NCI-H526 treated with DMSO at 0.1 percent for 48 hours (cell line): ENCODE measurements around the gene PIN1.
"Not testable (repeated sequence)": the region's sequence is repeated elsewhere in the genome, so short reads cannot be mapped to it uniquely, and the experiment has no call there.

Source experiments
- DNase-seq: peaks from one replicate; lab custom pipeline; 2025; lab: John Stamatoyannopoulos, UW

Gene PIN1

DNA sequence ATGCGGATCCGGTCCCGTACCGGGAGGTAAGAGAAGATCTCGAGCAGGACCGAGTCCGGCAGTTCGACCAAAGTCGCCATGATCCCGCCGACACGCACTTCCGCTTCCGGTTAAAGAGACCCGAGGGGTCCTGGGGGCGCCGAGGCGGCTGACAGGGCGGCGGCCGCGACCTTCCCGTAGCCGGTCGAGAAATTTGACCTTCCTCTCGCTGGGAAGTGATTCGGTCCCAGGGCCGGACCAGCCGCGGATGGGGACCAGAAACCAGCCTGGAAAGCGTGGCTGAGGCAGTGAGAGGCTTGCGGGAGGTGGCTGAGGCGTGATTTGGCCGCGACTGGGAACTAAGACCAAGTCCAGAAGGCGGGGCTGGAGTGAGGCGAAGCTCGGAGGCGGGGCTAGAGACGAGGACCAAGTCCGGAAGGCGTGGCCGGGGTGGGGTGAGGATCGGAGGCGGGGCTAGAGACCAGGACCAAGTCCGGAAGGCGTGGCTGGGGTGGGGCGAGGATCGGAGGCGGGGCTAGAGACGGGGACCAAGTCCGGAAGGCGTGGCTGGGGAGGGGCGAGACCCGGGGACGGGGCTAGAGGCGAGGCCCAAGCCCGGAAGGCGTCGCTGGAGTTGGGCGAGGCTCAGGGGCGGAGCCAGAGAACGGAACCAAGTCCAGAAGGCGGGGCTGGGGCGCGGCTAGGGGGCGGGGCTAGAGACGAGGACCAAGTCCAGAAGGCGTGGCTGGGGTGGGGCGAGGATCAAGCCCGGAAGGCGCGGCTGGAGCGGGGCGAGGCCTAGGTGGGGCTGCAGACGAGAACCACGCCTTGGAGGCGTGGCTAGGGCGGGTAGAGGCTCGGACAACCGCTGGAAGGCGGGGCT, 16.2 kb upstream of the PIN1 start, which contains the start of gene FBXL12:
Gene FBXL12 (minus strand): TSS at position 346 of the 862 bp plus-strand sequence. CDS start 266 bp downstream, at position 80.
- DNase-seq: peak; percentile 90

DNA sequence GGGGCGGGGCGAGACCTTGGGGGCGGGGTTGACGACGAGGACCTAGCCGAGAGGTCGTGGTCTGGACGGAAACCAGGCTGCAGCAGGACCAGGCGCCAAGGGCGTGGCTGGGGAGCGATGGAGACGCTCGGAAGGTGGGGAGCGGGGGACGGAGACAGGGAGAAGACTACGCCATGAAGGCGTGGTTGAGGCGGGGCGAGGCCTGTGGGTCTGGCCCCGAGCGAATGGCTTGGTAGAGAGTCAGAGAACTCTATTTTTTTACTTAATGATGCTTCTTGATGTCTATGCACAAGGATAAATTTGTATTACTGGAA, 15.6 kb upstream of the PIN1 start:
- no peak for DNase-seq

DNA sequence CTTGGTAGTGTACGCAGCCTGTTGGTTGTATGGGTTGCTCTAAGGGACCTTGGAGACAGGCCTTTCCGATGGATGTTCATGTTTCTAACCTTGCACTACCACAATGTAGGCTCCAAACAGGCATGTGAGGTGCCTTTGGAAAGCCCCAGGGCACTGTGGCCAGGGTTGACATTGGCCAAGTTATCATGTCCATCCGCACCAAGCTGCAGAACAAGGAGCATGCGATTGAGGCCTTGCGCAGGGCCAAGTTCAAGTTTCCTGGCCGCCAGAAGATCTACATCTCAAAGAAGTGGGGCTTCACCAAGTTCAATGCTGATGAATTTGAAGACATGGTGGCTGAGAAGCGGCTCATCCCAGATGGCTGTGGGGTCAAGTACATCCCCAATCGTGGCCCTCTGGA, 15.1 kb upstream of the PIN1 start:
- DNase-seq: not testable (repeated sequence)

DNA sequence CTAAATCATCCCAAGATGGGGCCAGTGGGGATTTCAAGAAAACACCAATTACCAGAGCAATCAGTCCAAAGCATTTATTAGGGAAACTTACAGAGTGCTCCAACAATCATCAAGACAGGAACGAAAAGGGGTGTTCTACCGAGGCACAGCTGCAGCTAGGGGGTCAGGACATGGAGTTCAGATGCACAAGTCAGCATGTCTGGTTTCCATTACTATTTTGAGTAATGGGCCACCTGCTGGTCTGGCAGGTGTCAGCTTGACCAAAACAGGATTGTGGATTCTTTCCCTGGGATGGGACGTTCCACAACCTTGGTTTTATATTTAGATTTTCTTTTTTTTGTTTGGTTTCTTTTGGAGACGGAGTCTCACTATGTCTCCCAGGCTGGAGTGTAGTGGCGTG, 11.3 kb upstream of the PIN1 start:
- no peak for DNase-seq

DNA sequence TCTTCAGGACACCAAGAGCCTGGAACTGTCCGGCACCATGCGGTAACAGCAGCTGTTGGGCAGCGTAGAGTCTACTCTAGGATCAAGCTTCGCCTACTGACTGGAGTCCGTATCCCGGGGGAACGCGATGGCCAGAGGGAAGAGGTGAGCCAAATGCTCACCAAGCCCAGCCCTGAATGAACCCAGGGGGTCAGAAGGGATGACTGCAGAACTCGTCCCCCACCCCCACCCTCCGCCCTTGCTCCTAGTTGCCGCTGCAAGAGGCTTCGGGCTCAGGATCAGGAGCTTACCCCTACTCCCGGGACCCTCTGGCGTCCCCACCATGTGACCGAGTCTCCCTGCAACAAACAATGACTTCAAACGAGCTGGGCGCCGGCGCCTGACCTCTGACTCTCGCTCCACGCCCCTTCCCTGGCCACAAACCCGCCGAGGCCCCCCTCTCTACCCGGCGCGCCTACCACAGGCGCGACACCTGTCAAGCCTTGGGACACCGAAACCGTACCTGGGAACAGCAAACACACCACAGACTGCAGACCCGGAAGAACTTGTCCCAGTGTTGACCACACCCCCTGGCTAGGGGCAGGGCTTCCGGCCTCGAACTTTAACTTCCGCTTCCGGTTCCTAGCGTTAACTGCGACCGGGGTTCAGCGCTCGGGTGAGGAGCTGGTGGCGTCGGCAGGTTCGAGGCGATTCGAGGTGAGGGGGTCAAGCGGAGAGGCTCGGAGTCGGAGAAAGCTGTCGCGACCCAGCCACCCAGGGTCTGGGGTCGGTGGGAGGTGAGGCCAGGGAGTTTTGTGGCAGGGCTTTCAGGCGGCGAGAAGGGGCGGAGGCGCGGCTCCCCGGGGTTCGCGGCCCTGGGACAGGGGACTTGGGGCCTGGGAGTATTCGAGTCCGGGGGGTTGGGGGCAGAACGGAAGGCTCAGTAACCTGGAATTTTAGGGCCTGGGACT, 7.6 kb upstream of the PIN1 start, which contains the start of gene UBL5:
Gene UBL5 (plus strand): TSS at position 630 of the 950 bp plus-strand sequence. CDS start 420 bp downstream, outside the sequence.
- DNase-seq: peak; percentile 67

DNA sequence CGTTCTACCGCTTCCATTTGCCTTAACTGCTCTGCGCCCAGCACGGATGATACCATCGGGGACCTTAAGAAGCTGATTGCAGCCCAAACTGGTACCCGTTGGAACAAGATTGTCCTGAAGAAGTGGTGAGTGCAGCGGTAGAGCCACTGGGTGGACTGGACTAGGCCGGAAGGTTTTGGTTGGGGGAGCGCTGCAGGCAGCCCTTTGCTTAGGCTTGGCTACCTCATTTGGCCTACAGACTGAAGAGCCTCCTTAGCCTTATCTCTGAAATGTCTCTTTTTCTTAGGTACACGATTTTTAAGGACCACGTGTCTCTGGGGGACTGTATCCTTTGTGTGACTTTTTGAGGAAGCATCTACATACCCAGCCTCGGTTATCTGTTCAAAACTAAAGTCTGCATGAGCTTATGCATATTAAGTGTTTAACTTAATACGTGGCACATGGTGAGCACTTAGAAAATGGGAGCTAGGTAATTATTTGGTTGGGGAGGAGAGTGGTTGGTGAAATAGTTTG, 6.5 kb upstream of the PIN1 start:
- no peak for DNase-seq

DNA sequence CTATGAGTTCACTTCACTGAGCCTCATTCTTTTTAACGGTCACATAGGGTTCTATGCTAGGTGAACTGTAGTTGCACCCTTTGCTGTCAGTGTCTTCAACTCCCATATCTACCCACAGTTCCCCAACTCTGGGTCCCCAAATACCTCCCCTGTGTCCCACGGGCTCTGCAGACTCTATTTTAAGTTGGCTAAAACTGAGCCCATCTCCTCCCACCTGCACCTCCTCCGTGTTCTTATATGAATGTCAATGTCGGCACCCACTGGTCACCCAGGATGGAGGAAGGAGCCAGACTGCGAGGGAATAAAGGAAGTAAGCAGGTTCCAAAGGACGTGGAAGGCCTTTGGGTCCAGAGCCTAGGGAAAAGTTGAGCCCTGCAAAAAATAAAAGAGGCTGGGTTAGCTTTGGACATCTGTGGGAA, 802 bp upstream of the PIN1 start:
- DNase-seq: no peak

DNA sequence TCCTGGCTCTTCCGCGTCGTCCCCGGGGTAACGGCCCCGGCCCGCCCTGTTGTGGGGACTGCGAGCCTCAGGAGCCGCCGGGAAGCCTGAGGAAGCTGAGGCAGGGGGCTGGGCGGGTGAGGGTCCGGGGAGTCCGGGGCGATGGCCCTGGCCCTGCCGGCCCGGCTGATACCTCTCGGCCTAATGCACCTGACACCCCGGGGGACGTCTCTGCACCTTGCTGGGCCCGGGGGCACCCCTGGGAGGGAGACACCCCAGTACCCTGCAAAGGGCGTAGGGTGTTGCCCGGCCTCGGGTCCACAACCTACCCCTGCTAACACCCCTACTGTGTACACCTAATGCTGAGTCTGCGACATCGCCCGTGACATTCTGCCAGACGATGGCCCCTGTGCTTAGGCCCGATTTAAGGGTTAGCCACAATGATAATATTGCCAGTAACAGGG, 410 bp downstream of the PIN1 start:
- DNase-seq: no peak

DNA sequence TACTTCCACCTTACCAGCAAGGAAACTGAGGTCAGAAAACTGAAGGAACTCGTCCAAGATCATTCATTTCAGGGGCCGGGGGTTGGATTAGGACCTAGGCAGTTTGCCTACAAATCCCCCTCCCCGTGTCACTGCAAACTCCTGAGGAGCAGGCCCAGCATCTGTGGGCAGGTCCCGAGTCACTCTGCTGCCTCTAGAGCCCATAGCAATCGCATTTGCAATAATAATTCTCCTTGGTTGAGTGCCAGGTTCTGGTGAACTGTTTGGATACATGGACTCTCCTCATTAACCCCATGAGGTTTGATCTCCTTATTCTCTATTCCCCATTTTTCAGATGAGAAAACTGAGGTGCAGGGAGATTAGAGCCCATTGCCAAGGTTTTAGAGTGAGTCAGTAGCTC, 903 bp downstream of the PIN1 start:
- DNase-seq: no peak

DNA sequence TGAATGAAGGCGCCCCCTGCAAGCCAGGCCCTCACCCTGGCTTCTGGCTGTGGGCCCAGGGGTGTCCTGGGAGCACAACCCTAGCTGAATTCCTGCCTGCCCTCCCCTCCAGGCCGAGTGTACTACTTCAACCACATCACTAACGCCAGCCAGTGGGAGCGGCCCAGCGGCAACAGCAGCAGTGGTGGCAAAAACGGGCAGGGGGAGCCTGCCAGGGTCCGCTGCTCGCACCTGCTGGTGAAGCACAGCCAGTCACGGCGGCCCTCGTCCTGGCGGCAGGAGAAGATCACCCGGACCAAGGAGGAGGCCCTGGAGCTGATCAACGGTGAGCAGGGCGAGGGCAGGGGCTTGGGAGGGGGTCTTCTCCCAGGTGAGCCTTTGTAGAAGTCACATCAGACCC, 3.2 kb downstream of the PIN1 start:
- no peak for DNase-seq

DNA sequence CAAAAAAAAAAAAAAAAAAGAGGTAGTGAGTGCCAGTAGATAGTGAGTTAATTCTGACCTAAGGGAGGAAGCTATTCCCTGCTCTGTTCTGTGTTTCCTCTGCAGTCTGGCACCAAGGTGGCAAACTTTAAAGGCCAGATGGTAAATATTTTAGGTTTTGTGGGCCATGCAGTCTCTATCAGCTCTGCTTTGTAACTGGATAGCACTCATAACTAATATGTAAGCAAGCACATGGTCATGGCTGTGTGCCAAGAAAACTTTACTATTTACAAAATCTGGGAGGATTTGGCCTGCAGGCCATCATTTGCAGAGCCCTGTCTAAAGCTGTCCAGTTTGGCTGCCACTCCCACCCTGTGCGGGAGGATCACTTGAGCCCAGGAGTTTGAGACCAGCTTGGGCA, 4.3 kb downstream of the PIN1 start:
- DNase-seq: no peak

DNA sequence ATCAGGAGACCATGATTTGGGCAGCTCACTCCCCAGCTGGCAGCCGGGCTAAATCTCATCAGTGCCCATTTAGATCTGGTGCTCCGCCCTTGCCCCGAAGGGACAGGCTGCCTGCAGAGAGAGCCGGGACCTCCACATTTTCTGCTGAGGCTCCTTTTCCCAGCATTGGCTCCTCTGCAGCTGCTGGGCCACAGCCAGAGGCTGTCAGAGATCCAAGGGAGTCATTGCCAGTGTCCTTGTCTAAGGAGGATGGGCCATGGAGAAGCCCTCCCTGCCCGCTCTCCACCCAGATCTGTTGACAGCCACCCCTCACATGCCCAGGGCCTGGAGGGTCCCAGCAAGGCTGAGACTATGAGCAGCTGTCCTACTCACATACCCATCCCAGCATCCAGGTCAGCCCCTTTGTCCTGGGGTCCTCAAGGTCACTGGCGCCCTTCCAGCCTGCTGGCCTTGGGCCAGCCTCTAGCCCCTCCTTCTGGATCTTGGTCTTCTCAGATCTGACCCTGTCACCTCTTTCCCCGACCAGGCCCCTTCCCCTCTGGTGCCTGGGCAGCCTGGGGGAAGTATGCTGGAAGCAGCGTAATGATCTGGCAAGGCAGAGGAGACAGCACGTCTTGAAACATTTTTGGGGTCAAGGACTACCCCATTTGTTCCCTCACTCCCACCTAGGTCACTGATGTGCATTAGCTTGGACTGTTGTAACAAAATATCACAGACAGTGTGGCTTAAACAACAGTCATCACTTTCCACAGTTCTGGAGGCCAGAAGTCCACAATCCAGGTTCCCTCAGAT, 7.9 kb downstream of the PIN1 start:
- no peak for DNase-seq

DNA sequence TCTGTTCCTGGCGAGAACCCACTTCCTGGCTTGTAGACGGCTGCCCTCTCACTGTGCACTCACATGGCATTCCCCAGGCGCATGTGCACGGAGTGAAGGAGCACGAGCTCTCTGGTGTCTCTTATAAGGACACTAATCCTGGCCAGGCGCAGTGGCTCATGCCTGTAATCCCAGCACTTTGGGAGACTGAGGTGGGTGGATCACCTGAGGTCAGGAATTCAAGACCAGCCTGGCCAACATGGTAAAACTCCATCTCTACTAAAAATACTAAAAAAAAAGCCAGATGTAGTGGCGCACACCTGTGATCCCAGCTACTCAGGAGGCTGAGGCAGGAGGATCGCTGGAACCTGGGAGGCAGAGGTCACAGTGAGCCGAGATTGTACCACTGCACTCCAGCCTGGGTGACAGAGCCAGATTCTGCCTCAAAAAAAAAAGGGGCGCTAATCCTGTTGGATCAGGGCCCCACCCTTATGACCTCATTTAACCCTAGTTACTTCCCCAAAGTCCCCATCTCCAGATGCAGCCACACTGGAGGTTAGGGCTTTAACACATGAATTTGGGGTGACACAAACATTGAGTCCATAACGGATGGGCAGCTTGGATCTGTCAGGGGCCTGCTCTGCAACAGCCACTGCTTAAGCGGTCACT, 8.6 kb downstream of the PIN1 start:
- not testable (repeated sequence) for DNase-seq

DNA sequence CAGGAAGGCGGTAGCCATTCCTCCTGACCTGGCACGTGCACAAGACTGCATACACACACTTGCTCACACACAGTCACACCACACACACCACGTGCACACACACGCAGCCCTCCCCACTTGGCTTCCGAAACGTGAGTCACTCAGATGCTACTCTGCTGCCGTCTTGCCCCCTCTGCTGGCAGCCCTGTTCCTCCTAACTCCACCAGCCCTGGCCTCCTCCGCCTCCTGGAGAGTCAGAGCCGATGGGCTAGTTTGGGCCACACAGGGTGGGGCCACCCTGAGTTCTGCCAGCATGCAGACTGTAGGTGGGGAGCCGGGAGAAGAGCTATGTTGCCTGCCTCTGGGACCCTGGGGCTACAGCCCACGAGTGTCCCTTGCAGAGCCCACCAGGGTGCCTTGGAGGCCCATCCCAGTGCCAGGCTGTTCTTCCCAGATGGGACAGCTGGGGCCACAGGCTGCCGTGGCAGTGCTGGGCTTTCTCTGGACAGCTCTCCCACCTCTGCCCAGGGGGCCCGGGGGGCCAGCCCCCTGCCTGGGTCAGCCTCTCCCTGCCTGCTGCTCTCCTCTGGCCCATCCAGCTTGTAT, 12.1 kb downstream of the PIN1 start:
- no peak for DNase-seq

DNA sequence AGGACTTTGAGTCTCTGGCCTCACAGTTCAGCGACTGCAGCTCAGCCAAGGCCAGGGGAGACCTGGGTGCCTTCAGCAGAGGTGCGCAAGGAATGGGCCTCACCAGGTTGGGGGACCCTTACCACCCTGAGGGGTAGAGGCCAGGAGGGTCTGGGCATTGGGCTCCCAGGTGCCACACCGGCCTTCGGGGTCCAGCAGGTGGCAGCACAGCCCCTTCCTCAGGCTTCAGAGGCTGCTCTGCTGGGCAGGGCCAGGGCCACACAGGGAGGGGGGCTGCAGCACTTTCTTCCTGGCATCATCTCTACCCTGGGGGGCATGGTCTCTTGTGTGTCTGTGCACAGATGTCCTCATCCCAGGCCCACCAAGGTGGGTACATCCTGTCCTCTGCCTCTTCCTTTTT, 12.9 kb downstream of the PIN1 start:
- DNase-seq: no peak

DNA sequence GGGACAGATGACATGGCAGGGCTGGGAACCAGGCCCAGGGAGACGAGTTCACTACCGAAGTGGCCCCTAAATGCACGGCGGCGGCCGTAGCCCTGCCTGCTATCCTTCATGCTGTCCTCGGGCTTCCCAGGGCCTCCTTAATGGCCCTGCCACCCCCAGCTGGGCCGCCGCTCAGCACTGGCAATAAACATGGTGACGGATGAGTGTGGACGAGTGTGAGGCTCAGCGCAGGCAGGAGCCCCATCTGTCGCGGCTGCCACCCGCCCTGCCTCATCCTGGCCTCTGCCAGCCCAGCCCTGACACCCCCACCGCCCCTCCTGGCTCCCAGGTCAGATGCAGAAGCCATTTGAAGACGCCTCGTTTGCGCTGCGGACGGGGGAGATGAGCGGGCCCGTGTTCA, 13.6 kb downstream of the PIN1 start:
- DNase-seq: no peak

DNA sequence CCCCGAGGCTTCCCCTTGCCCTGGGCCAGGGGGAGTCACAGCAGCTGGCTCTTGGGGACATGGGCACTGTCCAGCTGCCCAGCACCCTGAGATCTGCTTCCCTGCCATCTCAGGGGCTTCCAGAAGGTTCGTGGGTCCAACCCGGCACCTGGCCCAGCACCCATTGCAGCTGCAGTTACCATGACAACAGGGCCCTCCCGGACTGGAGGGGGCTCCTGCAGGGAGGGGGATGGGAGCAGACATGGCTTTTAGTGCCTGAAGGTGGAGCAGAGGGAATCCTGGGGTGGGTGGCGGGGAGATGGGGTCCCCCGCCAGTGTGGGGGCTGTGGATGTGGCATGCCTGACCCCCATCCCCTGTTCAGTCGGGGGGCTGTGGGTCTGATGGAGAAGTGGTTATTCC, 14.7 kb downstream of the PIN1 start:
- no peak for DNase-seq

DNA sequence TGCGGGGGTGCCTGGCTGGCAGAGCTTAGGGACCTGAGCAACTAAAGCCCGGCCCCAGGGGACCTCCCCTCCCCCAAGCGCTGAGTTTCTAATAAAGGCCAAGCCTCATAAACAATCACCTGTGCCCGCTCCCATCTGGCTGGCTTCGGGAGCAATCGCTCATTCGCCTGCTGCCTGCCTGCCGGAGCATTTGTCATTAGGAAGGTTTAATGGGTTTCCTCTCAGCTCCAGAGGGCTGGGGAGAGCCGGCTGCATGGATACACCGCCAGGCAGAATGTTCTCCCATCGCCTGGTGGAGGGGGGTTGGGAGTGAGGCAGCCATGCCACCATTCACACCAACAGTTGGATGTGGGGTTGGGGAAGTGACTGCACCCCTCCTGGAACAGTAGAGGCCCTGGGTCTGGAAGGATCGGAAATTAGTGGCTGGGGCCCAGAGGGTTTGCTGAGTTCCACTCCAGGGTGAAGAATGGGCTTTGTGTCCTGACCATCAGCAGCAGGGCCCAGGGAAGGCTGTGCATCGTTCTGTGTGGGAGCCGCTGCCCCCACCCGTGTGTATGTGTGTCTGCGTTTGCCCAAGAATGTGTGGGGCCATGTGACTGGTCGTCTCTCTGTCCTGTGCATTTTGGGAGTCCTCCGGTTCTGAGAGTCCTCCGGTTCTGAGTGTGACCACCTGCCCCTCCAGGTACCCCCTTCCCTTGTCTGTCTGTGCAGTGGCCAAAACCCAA, 15.3 kb downstream of the PIN1 start:
- no peak for DNase-seq

DNA sequence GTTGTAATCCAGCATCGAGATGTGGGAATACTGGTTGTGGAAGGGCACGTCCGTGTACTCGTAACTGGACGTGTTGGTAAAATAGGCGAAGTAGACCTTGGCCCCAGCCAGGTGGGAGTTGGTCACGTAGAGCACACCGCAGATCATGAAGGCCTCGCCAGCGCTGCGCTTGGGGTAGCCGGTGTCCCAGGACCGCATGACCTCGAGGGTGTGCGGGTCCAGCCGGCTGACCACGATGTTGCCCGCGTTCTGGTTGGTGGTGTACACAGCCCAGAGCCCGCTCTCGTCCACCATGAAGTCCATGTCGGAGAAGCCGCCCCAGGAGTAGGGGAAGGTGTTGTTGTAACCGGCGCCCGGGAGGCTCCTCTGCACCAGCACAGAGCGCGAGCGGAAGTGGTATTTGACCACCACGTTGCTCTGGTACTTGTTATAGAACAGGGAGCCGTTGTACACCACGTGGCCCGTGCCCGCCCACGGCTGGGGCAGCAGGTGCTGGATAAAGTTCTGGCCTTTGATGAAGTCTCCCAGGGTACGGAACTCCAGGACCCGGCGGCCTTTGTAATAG, 19.2 kb downstream of the PIN1 start:
- DNase-seq: no peak

DNA sequence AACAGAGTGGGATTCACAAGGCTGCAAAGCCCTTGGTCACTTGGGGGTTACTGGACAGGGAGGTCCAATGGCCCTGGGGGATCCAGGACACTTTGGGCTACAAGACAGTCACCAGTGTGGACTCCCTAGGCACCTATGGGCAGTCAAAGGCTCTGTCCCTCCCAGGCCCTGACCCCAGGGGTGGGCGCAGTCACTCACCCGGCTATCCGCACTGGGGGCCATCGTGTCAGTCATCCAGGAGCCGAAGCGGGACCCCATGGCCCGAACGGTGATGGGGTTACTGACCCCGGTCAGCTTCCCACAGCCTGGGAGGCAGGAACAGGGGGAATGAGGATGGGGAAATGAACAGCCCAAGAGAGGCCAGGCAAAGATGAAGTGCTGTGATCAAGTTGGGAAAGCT, 21.5 kb downstream of the PIN1 start:
- no peak for DNase-seq
